ENCODE results near the gene EEFSEC.

Gene EEFSEC

DNA sequence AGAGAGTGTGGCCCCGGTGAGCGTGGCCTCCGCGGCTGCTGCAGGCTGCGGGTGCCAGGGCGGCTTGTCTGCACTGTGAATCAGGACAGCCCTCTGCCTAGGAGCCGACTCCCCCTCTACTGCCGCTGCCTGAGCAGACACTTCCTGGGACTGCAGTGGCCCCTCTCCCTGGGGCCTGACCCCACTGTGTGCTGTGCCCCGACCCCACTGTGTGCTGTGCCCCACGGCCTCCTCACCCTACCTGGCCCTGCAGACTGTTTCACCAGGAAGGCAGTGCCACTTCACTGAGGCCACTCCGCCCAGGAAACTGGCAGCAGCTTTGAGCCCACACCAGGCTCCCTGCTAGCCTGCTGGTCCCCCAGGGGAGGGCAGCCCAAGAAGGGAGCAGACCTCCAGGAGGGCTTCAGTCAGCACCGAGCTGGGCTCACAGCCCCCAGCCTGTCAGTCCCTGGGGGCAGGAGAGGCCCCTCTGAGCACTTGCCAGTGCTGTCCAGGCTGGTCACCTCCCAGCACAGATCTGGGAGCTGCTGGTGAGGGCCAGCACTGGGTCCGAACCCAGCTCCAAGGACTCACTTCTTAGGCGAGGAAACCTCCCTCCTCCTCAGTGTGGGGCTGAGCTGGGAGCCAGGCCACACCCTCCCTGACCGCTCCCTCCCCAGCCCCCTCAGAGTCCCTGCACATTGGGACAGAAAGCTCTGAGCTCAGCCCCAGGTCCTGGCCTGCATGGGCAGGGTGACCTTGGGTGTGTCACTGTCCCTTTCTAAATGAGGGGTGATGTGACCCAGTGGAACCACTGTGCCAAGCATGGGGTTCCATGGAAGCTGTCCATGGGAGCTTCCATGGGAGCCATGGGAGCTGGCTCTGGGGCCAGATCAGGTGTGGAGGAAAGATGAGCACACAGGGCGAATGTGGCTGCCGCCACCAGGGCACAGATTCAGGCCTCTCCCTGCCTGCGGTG is 256.6 kb downstream of the EEFSEC start:
- peaks cover 2% of the 10 kb centered on the region for H3K36me3 Mint-ChIP-seq
- H3K27me3 Mint-ChIP-seq = no peaks in the 10 kb centered on the region
- H3K27ac Mint-ChIP-seq = no peak overlapping the region
- no peaks in the 10 kb centered on the region for H3K4me1 Mint-ChIP-seq
- H3K4me3 Mint-ChIP-seq = no peak overlapping the region
- no peaks in the 10 kb centered on the region for H3K9me3 Mint-ChIP-seq

DNA sequence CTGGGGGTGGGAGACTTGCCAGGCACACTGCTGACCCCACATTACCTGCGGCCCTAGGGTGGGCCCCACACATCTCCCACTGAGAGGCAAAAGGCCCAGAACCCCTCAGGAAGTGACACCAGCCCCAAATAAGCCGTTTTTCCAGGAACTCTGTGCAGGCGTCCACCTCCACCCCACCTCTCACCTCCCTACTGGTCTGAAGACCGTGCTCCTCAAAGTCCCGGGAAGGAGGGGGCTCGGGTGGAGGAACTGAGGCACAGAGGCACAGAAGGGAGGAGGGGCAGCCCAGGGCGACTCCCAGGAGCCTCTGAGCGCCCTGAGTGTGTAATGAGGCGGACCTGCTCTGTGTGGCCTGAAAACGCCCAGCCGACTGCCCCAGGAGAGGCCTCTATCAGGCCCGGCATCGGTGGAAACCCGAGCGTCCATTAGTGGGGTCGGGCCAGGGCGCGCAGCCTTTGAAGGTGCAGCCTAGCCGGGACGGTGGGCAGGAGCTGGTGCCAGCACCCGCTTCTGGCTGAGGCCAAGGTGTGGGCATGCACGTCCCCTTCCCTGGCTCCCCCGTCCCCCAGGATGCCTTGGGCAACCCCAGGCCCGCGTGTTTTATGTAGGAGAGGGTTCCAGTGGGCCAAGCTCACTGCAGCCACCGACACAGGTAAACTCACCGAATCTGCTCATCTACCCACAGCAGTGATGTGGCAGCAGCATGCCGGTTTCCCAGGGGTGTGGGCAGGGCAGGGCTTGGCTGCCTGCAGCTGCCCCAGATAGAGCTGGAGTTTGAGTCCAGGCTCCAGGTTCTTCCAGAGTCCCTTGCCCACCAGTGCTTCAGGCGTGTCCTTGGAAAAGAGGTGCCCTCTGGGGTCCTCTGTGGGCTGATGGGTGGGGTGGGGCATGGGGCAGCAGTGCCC is 257.6 kb downstream of the EEFSEC start:
- Mint-ChIP-seq H3K9me3 (no peaks in the 10 kb centered on the region), H3K27ac (no peak overlapping the region), H3K36me3 (peaks cover 2% of the 10 kb centered on the region), H3K4me1 (no peaks in the 10 kb centered on the region), H3K27me3 (no peaks in the 10 kb centered on the region), H3K4me3 (no peak overlapping the region)

GRCh38 chr3:128411574-128412064 is 258.3 kb downstream of the EEFSEC start:
- no peaks in the 10 kb centered on the region for H3K4me1 Mint-ChIP-seq
- H3K4me3 Mint-ChIP-seq = no peak overlapping the region
- peaks cover 2% of the 10 kb centered on the region for H3K36me3 Mint-ChIP-seq
- H3K27ac Mint-ChIP-seq = no peak overlapping the region
- H3K9me3 Mint-ChIP-seq = no peaks in the 10 kb centered on the region
- no peaks in the 10 kb centered on the region for H3K27me3 Mint-ChIP-seq

DNA sequence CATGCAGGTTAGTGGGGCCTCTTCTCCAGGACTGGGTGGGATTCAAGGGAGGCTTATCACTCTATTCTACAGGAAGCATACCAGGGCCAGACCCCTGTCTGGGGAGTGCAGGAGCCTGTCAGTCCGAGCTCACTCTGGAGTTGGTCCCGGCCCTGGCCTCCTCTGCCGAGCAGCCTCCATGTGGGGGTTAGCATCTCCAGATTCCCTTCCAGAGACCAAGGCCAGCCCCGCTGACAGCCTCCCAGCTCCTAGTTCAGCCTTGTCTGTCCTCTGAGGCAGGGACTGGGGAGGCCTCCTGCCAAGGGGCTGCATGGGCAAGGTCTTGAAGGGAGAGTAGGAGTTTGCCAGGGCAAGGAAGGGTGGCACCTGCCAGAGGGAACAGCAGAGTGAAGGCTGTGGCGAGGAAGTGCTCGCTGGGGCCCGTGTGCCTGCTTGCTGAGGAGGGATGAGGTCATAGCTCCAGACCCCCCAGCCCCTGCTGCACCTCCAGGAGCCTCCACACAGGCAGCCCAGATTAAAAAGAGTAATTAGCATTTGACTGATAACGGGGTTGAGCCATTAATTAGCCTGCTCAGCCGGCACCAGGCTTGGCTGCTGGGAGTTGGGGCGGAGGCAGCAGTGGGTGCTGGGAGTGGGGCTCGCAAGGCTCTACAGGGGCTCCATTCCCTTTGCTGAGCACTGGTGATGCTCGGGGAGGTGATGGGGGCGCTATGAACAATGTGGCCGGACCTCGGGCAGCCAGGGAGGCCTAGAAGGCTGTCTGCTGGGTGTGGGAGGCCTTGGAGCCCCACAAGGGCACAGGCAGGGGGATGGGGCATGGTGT is 259.1 kb downstream of the EEFSEC start:
- H3K4me3 Mint-ChIP-seq = no peak overlapping the region
- H3K27me3 Mint-ChIP-seq = no peaks in the 10 kb centered on the region
- H3K4me1 Mint-ChIP-seq = no peaks in the 10 kb centered on the region
- no peaks in the 10 kb centered on the region for H3K9me3 Mint-ChIP-seq
- H3K36me3 Mint-ChIP-seq = peaks cover 2% of the 10 kb centered on the region
- H3K27ac Mint-ChIP-seq = peak overlapping the region; percentile 30

GRCh38 chr3:128413003-128413370 is 259.7 kb downstream of the EEFSEC start:
- Mint-ChIP-seq H3K36me3 (peaks cover 2% of the 10 kb centered on the region), H3K27me3 (no peaks in the 10 kb centered on the region), H3K9me3 (no peaks in the 10 kb centered on the region), H3K4me3 (no peak overlapping the region), H3K27ac (peak overlapping the region; percentile 30), H3K4me1 (no peaks in the 10 kb centered on the region)

DNA sequence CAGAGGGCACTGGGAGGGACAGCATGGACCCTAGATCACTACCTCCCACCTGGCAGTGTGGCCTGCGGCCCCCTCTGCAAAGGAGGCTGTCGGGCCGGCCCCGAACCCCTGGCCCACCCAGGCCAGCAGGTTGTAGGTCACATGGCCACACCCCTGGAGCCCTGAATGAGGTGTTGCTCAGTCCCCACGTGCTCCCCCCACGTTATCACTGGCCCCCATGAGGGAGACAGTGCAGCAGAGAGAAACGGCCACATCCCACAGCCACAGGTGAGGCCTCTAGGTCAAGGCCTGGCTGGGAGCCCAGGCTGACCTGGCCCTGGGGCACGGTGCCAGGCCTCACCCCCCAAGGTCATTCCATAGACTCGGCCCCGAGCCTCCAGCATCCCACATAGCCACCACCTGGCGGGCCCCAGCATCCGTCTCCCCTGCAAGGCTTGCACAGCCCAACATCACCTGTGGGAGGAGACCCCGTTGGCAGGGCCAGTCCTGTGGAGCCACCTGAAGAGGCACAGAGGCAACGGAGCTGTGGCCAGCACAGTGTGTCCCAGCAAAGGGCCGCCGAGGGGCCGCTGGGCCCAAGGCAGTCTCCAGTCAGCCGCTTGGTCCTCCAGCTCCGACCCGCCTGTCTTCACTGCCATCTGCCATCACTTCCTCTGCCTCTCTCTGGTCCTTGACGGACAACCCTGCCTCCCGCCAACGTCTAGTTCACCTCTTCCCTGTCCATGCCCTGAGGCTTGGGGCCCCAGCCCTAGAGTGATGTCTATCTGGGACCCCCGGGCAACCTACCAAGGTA is 260.3 kb downstream of the EEFSEC start:
- Mint-ChIP-seq H3K4me1 (no peaks in the 10 kb centered on the region), H3K9me3 (no peaks in the 10 kb centered on the region)

DNA sequence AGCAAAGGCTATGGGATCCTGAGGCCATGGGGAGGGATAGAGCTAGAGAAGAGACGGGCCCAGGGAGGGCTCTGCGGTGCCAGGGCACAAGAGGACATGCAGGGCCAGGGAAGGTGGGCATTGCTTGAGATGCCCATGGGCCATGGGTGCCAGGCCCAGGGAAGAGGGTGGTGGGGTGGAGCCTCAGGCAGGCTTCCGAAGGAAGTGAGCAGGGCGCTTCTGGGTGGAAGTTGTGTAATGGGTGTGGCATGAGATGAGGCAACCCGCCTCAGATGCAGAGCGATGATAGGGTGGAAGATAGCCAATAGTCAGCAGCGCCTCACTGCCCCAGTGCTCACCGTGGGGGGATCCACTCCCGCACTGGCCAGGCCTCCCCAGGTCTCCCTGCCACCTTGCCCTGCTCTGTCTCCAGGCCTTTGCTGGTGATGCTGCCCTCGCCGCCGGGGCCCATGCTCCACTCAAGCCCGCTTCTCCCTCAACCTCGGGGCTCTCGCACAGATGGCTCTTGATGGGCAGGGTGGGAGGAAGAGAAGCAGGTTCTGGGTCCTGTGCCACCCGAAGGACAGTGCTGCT is 262.0 kb downstream of the EEFSEC start:
- H3K27ac Mint-ChIP-seq = no peak overlapping the region
- H3K27me3 Mint-ChIP-seq = no peaks in the 10 kb centered on the region
- H3K4me3 Mint-ChIP-seq = no peak overlapping the region

More for the DNA sequence above, 260.3 kb downstream of the EEFSEC start:
- no peak overlapping the region for H3K27ac Mint-ChIP-seq
- H3K36me3 Mint-ChIP-seq = peaks cover 2% of the 10 kb centered on the region
- no peaks in the 10 kb centered on the region for H3K27me3 Mint-ChIP-seq
- H3K4me3 Mint-ChIP-seq = no peak overlapping the region

DNA sequence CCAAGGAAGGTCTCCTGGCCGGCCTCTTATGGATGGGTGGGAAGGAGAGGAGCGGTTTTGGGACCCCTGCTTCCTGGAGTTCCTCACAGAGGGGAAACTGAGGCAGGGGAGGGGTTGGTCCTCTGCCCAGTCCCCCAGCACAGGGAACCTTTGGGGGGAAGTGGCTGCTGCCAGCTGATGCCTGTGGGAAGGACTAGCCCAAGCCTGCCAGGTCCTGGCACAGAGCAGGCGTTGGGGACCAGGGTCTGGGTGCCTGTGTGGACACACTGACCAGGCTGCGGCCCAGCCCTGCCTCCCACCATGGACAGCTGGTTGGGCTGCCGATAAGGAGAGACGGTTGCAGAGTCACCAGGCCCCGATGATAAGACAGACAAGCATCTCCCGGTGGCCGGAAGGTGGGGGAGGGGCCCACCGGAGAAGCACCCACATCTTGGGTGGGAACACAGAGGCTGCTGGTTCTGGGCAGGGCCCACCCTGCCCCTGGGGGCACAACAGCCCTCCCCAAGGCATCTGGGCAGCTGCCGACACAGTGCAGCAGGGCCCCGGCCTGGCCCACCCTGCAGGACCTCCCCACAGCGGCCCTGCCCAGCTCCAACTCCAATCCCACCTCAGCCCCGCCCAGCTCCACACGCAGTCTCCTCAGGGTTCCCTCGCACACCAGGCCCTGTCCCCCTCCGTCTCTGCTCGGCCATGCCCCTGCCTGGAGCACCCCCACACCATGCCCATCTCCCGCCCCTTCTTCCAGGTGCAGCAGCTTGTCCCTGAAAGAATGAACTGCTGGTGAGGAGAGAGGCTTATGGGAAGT is 262.7 kb downstream of the EEFSEC start:
- Mint-ChIP-seq H3K4me3 (no peak overlapping the region), H3K9me3 (no peaks in the 10 kb centered on the region), H3K4me1 (no peaks in the 10 kb centered on the region), H3K27me3 (no peaks in the 10 kb centered on the region), H3K36me3 (peaks cover 2% of the 10 kb centered on the region), H3K27ac (no peak overlapping the region)

More for the DNA sequence above, 262.0 kb downstream of the EEFSEC start:
- Mint-ChIP-seq H3K4me1 (no peaks in the 10 kb centered on the region), H3K36me3 (peaks cover 2% of the 10 kb centered on the region), H3K9me3 (no peaks in the 10 kb centered on the region)

DNA sequence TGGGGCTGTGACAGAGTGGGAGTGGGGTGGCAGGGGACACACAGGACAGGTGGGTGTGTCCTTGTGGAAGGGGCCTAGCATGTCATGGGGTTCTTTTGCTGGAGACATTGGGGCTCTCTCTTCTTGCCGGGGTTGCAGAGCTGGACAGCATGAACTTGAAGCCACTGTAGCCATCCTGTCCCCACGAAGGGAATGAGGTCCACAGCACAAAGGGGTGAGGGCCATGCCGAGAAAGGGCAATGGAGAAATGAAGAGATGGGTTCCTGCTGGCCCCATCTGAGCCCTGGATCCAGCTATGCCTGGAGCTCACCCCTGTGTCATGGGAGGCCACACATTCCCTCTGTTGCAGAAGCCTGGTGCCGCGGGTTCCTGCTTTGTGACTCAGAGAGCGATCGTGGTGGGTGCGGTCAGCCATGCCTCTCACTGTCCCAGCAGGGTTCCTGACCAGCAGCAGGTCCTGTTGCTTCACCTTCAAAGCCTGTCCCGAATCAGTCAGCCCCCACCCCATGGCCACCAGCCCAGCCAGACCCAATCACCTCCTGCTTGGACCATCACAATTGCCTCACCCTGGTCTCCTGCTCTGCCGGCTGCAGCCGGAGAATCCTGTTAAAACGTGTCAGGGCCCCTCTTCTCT is 263.4 kb downstream of the EEFSEC start:
- no peaks in the 10 kb centered on the region for H3K9me3 Mint-ChIP-seq
- H3K4me3 Mint-ChIP-seq = no peak overlapping the region
- H3K27me3 Mint-ChIP-seq = no peaks in the 10 kb centered on the region
- H3K27ac Mint-ChIP-seq = no peak overlapping the region
- H3K36me3 Mint-ChIP-seq = peaks cover 2% of the 10 kb centered on the region
- no peaks in the 10 kb centered on the region for H3K4me1 Mint-ChIP-seq

- peaks cover 2% of the 10 kb centered on the region for H3K36me3 Mint-ChIP-seq
- no peaks in the 10 kb centered on the region for H3K9me3 Mint-ChIP-seq
- no peak overlapping the region for H3K4me3 Mint-ChIP-seq
- H3K4me1 Mint-ChIP-seq = no peaks in the 10 kb centered on the region
- no peaks in the 10 kb centered on the region for H3K27me3 Mint-ChIP-seq
- no peak overlapping the region for H3K27ac Mint-ChIP-seq
These were observed 265.6 kb downstream of the EEFSEC start for GRCh38 chr3:128418900-128419299.

DNA sequence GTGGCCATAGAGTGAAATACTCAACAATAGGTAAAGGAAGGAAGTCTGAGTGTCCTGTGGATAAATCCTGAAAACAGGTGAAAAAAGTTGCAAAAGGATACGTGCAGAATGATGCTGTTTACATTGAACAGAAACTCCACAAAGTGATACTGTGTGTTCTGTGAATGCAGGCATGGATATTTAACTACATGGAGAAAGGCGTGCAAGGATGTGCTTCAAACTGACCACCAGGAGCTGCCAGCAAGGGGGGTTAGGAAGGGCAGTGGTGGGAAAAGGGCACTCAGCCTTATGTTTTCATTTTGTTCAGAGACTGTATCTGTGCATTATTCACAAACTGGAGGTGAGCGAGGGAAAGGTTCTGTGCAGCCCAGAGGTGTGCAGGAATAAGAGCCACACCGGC is 266.0 kb downstream of the EEFSEC start:
- Mint-ChIP-seq H3K27me3 (no peaks in the 10 kb centered on the region), H3K9me3 (no peaks in the 10 kb centered on the region), H3K36me3 (peaks cover 2% of the 10 kb centered on the region), H3K4me1 (no peaks in the 10 kb centered on the region), H3K27ac (no peak overlapping the region), H3K4me3 (no peak overlapping the region)

DNA sequence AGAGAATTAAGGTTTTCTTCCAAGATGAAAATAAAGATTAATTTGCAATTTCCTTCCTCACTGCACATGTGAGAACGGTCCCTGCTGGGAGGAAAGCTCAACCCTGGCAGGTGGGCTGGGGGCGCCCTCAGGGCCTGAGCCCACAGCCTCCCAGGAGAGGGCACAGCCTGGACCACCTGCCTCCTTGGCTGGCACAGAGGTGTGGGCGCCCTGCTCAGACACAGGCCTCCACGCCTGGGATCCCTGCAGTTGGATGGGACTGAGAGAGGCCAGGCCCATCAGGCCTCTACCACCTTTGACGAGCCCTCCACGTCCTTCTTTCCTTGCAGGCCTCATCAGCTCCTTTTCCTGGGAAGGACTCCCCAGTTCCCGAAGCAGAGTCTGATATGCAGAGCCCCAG is 267.0 kb downstream of the EEFSEC start:
- H3K27ac Mint-ChIP-seq = no peak overlapping the region
- H3K27me3 Mint-ChIP-seq = no peaks in the 10 kb centered on the region
- H3K4me1 Mint-ChIP-seq = no peaks in the 10 kb centered on the region
- no peak overlapping the region for H3K4me3 Mint-ChIP-seq
- no peaks in the 10 kb centered on the region for H3K36me3 Mint-ChIP-seq
- H3K9me3 Mint-ChIP-seq = no peaks in the 10 kb centered on the region

- Mint-ChIP-seq H3K27ac (no peak overlapping the region), H3K36me3 (no peaks in the 10 kb centered on the region), H3K4me1 (no peaks in the 10 kb centered on the region), H3K4me3 (no peak overlapping the region), H3K27me3 (no peaks in the 10 kb centered on the region), H3K9me3 (no peaks in the 10 kb centered on the region)
These were observed 267.6 kb downstream of the EEFSEC start for GRCh38 chr3:128420720-128421438.

All from activated naive CD4-positive, alpha-beta T cell treated with anti-CD3 and anti-CD28 coated beads, Interleukin-2, amount 50 U/mL, for 24 hours (primary cell).